Keratinocyte (primary cell): ENCODE data around the gene ANKRD42.

ENCODE experiments used
- EZH2 ChIP-seq: IDR thresholded peaks from one replicate; pipeline ENCODE4 v1.6.1; 2012; ENCODE audit warnings: inconsistent platforms, mild to moderate bottlenecking, low read length, moderate library complexity
- TF ChIP-seq, protein P1 (sequence below), 3 experiments: IDR thresholded peaks in 1 of 3; conservative IDR thresholded peaks in 1 of 3; optimal IDR thresholded peaks in 1 of 3; 2 replicates in 2 of 3; 3 replicates in 1 of 3; pipeline versions ENCODE3 to v1.5.1; 2011; ENCODE audit warnings: low read length in 3 of 3, mild to moderate bottlenecking in 3 of 3, moderate library complexity in 2 of 3, control low read depth in 1 of 3, inconsistent platforms in 1 of 3; ENCODE audit not compliant: insufficient read depth in 2 of 3; ENCODE audit errors: extremely low read depth in 1 of 3

DNA sequence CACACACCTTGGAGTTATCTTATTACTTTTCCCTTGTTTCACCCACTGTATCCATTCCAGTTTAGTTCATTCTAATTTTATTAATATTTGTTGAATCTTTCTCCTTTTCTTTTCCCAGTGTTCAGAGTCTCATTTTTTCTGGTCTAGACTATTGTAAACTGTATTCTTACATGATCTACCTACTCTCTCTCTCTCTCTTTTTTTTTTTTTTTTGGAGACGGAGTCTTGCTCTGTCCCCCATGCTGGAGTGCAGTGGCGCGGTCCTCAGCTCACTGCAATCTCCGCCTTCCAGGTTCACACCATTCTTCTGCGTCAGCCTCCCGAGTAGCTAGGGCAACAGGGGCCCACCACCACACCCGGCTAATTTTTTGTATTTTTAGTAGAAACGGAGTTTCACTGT, 2.1 kb downstream of the ANKRD42 start:
- TF ChIP-seq, protein P1, sequence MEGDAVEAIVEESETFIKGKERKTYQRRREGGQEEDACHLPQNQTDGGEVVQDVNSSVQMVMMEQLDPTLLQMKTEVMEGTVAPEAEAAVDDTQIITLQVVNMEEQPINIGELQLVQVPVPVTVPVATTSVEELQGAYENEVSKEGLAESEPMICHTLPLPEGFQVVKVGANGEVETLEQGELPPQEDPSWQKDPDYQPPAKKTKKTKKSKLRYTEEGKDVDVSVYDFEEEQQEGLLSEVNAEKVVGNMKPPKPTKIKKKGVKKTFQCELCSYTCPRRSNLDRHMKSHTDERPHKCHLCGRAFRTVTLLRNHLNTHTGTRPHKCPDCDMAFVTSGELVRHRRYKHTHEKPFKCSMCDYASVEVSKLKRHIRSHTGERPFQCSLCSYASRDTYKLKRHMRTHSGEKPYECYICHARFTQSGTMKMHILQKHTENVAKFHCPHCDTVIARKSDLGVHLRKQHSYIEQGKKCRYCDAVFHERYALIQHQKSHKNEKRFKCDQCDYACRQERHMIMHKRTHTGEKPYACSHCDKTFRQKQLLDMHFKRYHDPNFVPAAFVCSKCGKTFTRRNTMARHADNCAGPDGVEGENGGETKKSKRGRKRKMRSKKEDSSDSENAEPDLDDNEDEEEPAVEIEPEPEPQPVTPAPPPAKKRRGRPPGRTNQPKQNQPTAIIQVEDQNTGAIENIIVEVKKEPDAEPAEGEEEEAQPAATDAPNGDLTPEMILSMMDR (optimal IDR thresholded peaks at IDR 0.05 in 1 of 3, IDR thresholded peaks at IDR 0.05 in 1 of 3, conservative IDR thresholded peaks at IDR 0.05 in 1 of 3; ENCODE audit: extremely low read depth in 1 of 3, insufficient read depth in 2 of 3, low read length in 3 of 3): no peak
- TF ChIP-seq EZH2: no peak
